Neural progenitor cell (in vitro differentiated cells): ENCODE measurements around the gene SCAPER. TPM values are rescaled to one million over a fixed set of nuclear protein-coding genes. Genes with fewer than 3 reads are reported as not detected.

Experiments
- DNase-seq: peaks from one replicate; pipeline ENCODE4 v3.0.0-alpha.2; 2016; ENCODE audit warnings: low spot score
- H2AFZ ChIP-seq: fragments of 200-600 bp; sonication (generic); replicated peaks from 2 replicates; pipeline ENCODE4 v1.6.1; 2016; ENCODE audit warnings: antibody characterized with exemption
- H3F3A ChIP-seq: fragments of 200-600 bp; sonication (generic); 2 replicates; pipeline ENCODE4 v1.6.1; 2016; ENCODE audit warnings: antibody characterized with exemption, low read depth
- H3K27ac ChIP-seq: fragments of 200-600 bp; sonication (generic); 2 replicates; pipeline ENCODE4 v1.5.1; 2016; ENCODE audit warnings: mild to moderate bottlenecking
- H3K27me3 ChIP-seq: fragments of 200-600 bp; sonication (generic); 2 replicates; pipeline ENCODE4 v1.6.1; 2016; ENCODE audit warnings: mild to moderate bottlenecking, moderate library complexity
- H3K36me3 ChIP-seq: fragments of 200-600 bp; sonication (generic); 2 replicates; pipeline ENCODE4 v1.5.1; 2016
- H3K4me1 ChIP-seq: fragments of 200-600 bp; sonication (generic); 2 replicates; pipeline ENCODE4 v1.6.1; 2016; ENCODE audit warnings: mixed run types
- H3K4me2 ChIP-seq: fragments of 200-600 bp; sonication (generic); 2 replicates; pipeline ENCODE4 v1.6.1; 2016
- H3K4me3 ChIP-seq: fragments of 200-600 bp; sonication (generic); 2 replicates; pipeline ENCODE4 v1.5.1; 2016
- H3K79me2 ChIP-seq: fragments of 200-600 bp; sonication (generic); 2 replicates; pipeline ENCODE4 v1.6.1; 2016; ENCODE audit warnings: low read depth
- H3K9ac ChIP-seq: fragments of 200-600 bp; sonication (generic); 2 replicates; pipeline ENCODE4 v1.6.1; 2016
- H3K9me3 ChIP-seq: fragments of 200-600 bp; sonication (generic); 2 replicates; pipeline ENCODE4 v1.5.1; 2016; ENCODE audit warnings: low read depth
- H4K20me1 ChIP-seq: fragments of 200-600 bp; sonication (generic); 2 replicates; pipeline ENCODE4 v1.6.1; 2016; ENCODE audit warnings: low read depth
- H3K27ac Mint-ChIP-seq: 3 replicates; pipeline ENCODE4 v1.8.0; 2021; ENCODE audit warnings: mixed read lengths
- H3K27me3 Mint-ChIP-seq: 2 replicates; pipeline ENCODE4 v1.8.0; 2022; ENCODE audit warnings: low read depth, mild to moderate bottlenecking, inconsistent platforms, moderate library complexity, mixed read lengths; ENCODE audit not compliant: insufficient read depth
- H3K36me3 Mint-ChIP-seq: 3 replicates; pipeline ENCODE4 v1.8.0; 2021; ENCODE audit warnings: mixed read lengths
- H3K4me1 Mint-ChIP-seq: 3 replicates; pipeline ENCODE4 v1.8.0; 2021; ENCODE audit warnings: mixed read lengths
- H3K4me3 Mint-ChIP-seq: 3 replicates; pipeline ENCODE4 v1.8.0; 2021; ENCODE audit warnings: mild to moderate bottlenecking, moderate library complexity, mixed read lengths
- H3K9me3 Mint-ChIP-seq: 3 replicates; pipeline ENCODE4 v1.8.0; 2020; ENCODE audit warnings: mixed read lengths
- CTCF ChIP-seq: fragments of 200-600 bp; sonication (generic); IDR thresholded peaks from 2 replicates; pipeline ENCODE4 v1.5.1; 2017; ENCODE audit warnings: antibody characterized with exemption, mild to moderate bottlenecking
- EZH2 ChIP-seq: fragments of 200-600 bp; sonication (generic); IDR thresholded peaks from 2 replicates; pipeline ENCODE4 v1.6.1; 2017; ENCODE audit warnings: antibody characterized with exemption, mild to moderate bottlenecking, moderate library complexity
- EZH2phosphoT487 ChIP-seq: fragments of 200-600 bp; sonication (generic); IDR thresholded peaks from 2 replicates; pipeline ENCODE4 v1.6.1; 2017; ENCODE audit warnings: antibody characterized with exemption
- total RNA-seq: library from RNA; depleted of rRNA; stranded (reverse); fragments of >200 nt; gene quantifications from 2 replicates; pipeline ENCODE4 v1.2.3, GENCODE V29; 2015; ENCODE audit warnings: low replicate concordance

Gene SCAPER
- total RNA-seq, 1 donor from 2014 or later = 20.4 TPM

- no peaks in the 10 kb centered on the region for H3K27me3 Mint-ChIP-seq
- Histone ChIP-seq H3F3A (peaks cover 36% of the 10 kb centered on the region), H3K4me1 (peaks cover 72% of the 10 kb centered on the region), H3K9me3 (no peaks in the 10 kb centered on the region), H3K4me2 (peak overlapping the region; percentile 92), H3K9ac (peak overlapping the region; percentile 82), H3K79me2 (peaks cover 57% of the 10 kb centered on the region), H3K27me3 (no peaks in the 10 kb centered on the region), H4K20me1 (peaks cover 42% of the 10 kb centered on the region), H2AFZ (peak overlapping the region; percentile 13), H3K4me3 (peak overlapping the region; percentile 98), H3K36me3 (peaks cover 20% of the 10 kb centered on the region), H3K27ac (peak overlapping the region; percentile 92)
- H3K9me3 Mint-ChIP-seq = no peaks in the 10 kb centered on the region
- no peak for TF ChIP-seq EZH2
- TF ChIP-seq EZH2phosphoT487 = no peak
- no peak for TF ChIP-seq CTCF
- H3K27ac Mint-ChIP-seq = peak overlapping the region; percentile 91
- peak; percentile 42 for DNase-seq
- H3K4me3 Mint-ChIP-seq = peak overlapping the region; percentile 96
- H3K4me1 Mint-ChIP-seq = peaks cover 51% of the 10 kb centered on the region
- peaks cover 30% of the 10 kb centered on the region for H3K36me3 Mint-ChIP-seq
Observed at GRCh38 chr15:76932135-76932966, 27.2 kb upstream of the SCAPER start.

GRCh38 chr15:76931397-76932134 is 26.4 kb upstream of the SCAPER start, which contains the start of gene RCN2:
Gene RCN2, plus strand, starts transcription at chr15:76931749. Its CDS starts 93 bp downstream, at chr15:76931842.
- DNase-seq = peak; percentile 98
- peaks cover 47% of the 10 kb centered on the region for H3K4me1 Mint-ChIP-seq

More at GRCh38 chr15:76931397-76932134, 26.4 kb upstream of the SCAPER start, which contains the start of gene RCN2:
- H3K27ac Mint-ChIP-seq = peak within 1 kb of the TSS; percentile 91
- H3K79me2 ChIP-seq = peaks cover 49% of the 10 kb centered on the region
- TF ChIP-seq CTCF (no peak), EZH2phosphoT487 (no peak), EZH2 (no peak)
- no peaks in the 10 kb centered on the region for H3K27me3 ChIP-seq
- peaks cover 72% of the 10 kb centered on the region for H3K4me1 ChIP-seq
- H3K9ac ChIP-seq = peak within 1 kb of the TSS; percentile 82
- H2AFZ ChIP-seq = peak within 1 kb of the TSS; percentile 38
- peaks cover 24% of the 10 kb centered on the region for H3K36me3 Mint-ChIP-seq
- H3K4me3 ChIP-seq = peak within 1 kb of the TSS; percentile 98
- H3K4me2 ChIP-seq = peak within 1 kb of the TSS; percentile 92
- H3K9me3 ChIP-seq = no peaks in the 10 kb centered on the region
- H3K27me3 Mint-ChIP-seq = peaks cover 3% of the 10 kb centered on the region
- H3K9me3 Mint-ChIP-seq = no peaks in the 10 kb centered on the region
- peaks cover 14% of the 10 kb centered on the region for H3K36me3 ChIP-seq
- peaks cover 42% of the 10 kb centered on the region for H4K20me1 ChIP-seq
- peak within 1 kb of the TSS; percentile 92 for H3K27ac ChIP-seq
- peak within 1 kb of the TSS; percentile 96 for H3K4me3 Mint-ChIP-seq
- H3F3A ChIP-seq = peaks cover 37% of the 10 kb centered on the region
